Fibroblast of lung (primary cell): ENCODE measurements around the gene ANKRD44.

ENCODE experiments used
- CTCF ChIP-seq, 2 donors: IDR thresholded peaks in 1 of 2; conservative IDR thresholded peaks in 1 of 2; 1 replicate in 1 of 2; 2 replicates in 1 of 2; pipeline ENCODE4 v1.5.1; 2011 to 2012; ENCODE audit warnings: low read length in 2 of 2, control low read depth in 1 of 2, inconsistent platforms in 1 of 2, low read depth in 1 of 2, mild to moderate bottlenecking in 1 of 2
- EZH2 ChIP-seq: IDR thresholded peaks from 2 replicates; pipeline ENCODE4 v1.5.1; 2012; ENCODE audit warnings: low read length, control low read depth, mild to moderate bottlenecking; ENCODE audit errors: missing control alignments

- TF ChIP-seq CTCF (conservative IDR thresholded peaks at IDR 0.05 in 1 of 2, IDR thresholded peaks at IDR 0.05 in 1 of 2; ENCODE audit: low read depth in 1 of 2, low read length in 2 of 2) (no peak), EZH2 (no peak)
Observed at GRCh38 chr2:197312186-197312585, 1.6 kb upstream of the ANKRD44 start.
